GM19023 (cell line): ENCODE measurements around the gene FXYD6.
"Not testable (repeated sequence)": the region's sequence is repeated elsewhere in the genome, so short reads cannot be mapped to it uniquely, and the experiment has no call there.

ENCODE experiments used
- ATAC-seq: cut with Tn5 transposase; IDR thresholded peaks from one replicate; pipeline ENCODE4 v1.9.1; 2021; ENCODE audit warnings: mild to moderate bottlenecking, moderate library complexity; ENCODE audit not compliant: unreplicated experiment

FXYD6 gene

DNA sequence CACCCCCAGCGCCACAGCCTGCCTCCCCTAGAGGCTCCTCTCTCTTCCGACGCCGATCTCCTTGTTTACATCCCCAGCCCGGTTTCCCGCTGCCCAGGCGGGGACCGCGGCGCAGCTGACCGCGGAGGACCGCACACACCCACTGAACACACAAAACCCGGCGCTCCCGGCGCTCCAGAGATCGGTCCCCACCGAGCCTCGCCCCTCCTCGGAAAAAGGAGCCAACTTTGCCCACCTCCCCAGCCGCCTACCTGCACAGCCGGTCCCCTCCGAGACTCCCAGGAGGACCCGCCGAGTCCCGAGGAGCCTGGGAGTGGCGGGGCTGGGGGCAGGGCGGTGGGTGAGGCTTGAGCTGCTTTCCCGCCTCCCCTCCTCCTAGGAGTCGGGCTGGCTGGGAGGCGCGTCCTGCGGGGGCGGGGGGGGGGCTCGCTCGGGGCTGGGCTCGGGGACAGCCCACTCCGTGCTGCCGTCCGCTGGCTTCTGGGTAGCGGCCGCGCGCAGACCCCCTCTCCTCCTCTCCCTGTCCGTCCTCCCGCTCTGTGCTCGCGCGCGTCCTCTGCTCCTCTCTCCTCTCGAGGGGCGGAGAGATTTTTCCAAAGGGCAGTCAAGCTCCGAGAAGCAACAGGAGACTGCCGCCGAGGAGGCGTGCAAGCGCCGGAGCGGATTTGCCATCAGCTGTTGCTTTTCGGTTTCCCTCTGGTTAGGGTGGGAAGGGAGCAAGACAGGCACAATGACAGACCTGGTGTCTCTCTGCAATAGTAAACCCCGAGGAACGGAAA, at the start of gene FXYD6:
Gene FXYD6, minus strand, starts transcription at position 318 of the 779 bp plus-strand sequence. CDS start 33,882 bp downstream, outside the sequence.
- ATAC-seq = no peak

- not testable (repeated sequence) for ATAC-seq
These were observed 49.7 kb upstream of the FXYD6 start for GRCh38 chr11:117926166-117926565.

GRCh38 chr11:117925198-117925925, 48.9 kb upstream of the FXYD6 start:
- no peak for ATAC-seq

- ATAC-seq = no peak
These were observed 48.2 kb upstream of the FXYD6 start for GRCh38 chr11:117924631-117925170.

DNA sequence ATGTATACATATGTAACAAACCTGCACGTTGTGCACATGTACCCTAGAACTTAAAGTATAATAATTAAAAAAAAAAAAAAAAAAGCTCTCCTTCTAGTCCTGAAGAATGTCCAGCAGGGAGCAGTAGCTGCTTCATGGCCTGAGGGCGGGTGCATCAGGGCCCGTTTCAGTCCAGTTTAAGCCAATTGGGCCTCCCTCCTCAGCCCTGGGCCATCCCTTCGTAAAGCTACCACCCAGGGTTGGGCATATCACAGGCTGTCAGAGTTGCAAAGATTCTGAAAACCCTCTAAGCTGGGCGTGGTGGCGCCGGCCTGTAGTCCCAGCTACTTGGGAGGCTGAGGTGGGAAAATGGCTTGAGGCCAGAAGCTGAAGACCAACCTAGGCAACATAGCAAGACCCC, 47.3 kb upstream of the FXYD6 start:
- no peak for ATAC-seq

- ATAC-seq = no peak
These were observed 46.8 kb upstream of the FXYD6 start for GRCh38 chr11:117923275-117923674.

- no peak for ATAC-seq
These were observed 45.4 kb upstream of the FXYD6 start for GRCh38 chr11:117921893-117922292.

GRCh38 chr11:117921456-117921855, 45.0 kb upstream of the FXYD6 start:
- no peak for ATAC-seq

DNA sequence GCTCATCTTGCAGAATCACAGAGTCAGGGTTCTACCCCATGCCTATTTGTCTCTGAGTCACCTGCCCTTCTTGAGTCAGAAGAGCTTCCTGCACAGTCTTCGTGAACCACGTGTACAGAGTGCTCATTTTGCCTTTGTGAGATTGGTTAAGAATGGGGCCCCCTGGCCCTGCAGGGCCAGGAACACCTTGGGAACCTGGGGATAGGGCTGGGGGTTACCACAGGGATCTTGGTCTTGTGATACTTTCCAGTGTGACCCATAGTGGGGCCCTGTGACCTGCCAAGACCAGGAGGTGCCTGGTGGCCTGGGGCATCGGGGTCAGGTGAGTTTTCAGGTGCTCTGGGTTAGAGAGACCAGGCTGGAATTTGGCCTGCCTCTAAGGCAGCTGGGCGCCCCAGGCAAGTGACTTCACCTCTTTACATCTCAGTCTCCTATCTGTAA, 43.3 kb upstream of the FXYD6 start:
- ATAC-seq = no peak

GRCh38 chr11:117919341-117919740, 42.9 kb upstream of the FXYD6 start:
- no peak for ATAC-seq

DNA sequence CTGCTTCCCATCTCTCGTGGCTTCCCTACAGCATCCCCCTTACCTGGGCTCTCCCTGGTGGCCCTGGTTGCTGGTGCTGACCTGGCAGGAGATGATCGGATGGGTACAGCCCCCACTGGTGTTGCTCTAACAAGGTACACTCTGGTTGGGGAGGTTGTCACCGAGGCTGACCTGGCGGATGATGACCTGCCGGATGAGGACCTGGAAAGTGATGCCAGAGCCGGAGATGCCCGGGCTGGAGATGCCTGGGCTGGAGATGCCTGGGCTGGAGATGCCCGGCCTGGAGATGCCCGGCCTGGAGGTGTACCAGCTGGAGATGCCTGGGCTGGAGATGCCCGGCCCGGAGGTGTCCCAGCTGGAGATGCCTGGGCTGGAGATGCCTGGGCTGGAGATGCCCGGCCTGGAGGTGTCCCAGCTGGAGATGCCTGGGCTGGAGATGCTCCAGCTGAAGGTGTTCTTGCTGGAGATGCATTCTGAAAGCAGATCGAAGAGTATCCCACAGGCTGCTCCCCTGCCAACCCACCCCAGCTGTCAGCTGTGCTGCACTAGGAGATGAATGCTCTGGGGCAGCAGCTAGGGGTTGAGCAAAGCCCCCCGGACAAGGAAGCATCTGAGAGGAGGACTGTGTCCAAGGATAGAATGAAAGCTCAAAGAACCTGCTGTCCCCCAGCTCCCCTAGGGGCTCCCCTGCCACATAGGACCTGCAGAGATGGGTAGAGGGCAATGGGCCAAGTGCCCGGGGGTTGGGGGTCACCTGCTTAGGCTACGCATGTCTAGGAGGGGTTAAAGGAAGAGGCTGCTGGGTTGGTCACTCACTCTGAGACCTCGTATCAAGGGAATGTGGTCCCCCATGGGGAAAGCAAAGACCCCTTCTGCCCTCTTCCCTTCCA, 42.2 kb upstream of the FXYD6 start:
- ATAC-seq = no peak

DNA sequence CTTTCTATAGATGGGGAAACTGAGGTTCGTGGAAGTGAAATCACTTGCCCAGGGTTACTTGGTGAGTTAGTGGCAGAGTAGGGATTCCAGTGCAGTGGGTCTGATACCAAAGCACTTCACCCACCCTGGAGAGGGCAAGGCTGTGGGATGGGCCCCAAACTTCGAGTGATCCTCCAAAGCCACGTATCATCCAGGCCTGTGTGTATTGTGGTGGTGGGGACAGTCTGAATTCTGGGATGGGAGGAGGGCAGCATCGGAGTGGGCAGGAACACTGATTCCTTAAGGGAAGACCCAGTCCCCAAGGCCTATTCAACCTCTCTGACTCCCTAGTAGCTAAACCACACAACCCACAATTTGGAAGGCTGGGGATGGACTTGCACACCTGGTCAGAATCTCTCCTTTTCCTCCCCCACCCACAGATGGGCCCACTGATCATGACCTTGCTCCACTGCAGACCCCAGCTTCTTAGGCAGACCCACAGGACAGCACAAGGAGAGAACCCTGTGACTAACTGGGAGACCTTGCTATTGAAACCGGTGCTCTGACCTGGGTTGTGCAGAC, 41.2 kb upstream of the FXYD6 start:
- no peak for ATAC-seq

DNA sequence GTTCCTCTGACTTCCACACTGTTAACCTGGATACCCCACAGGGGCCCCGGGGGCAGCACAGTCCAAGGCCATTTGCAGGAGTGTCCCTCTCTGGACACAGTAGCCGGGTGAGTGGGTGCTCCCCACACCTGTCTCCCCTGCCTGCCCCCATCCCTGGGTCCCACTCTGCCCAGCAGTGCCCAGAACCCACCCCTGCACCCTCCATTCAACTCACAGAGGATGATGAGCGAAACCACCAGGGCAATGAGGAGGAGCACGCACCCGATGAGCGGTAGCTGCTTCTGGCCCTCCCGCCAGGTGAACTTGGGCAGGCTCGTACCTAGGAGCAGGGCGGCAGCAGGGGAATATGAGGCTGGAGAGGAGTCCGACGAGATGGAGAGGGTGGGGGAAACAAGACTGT, 40.5 kb upstream of the FXYD6 start:
- ATAC-seq = no peak

DNA sequence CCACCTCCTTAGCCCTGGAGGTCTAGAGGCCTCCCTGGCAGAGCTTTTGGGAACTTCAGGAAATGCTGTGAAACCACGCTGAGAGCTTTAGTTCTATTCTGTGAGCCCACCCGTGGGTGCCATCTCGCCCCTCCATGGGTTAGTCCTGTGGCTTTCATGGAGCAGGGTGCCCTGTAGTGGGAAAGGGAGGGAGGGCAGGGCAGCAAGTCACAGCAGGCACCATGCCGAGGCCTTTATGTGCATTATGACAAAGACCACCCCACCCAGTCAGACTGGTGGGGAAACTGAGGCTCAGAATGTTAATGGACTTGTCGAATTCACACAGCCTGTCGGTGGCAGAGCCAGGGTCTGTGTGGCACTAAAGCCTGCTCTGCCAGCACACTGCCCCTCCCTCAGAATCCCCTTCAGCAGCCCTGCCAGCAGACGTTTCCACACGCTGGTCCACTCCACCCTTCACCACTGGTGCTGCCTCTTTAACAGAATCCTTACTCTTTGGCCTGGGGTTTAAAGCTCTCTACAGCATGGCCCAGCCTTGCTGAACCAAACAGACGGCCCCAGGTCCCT, 39.3 kb upstream of the FXYD6 start:
- ATAC-seq = no peak

DNA sequence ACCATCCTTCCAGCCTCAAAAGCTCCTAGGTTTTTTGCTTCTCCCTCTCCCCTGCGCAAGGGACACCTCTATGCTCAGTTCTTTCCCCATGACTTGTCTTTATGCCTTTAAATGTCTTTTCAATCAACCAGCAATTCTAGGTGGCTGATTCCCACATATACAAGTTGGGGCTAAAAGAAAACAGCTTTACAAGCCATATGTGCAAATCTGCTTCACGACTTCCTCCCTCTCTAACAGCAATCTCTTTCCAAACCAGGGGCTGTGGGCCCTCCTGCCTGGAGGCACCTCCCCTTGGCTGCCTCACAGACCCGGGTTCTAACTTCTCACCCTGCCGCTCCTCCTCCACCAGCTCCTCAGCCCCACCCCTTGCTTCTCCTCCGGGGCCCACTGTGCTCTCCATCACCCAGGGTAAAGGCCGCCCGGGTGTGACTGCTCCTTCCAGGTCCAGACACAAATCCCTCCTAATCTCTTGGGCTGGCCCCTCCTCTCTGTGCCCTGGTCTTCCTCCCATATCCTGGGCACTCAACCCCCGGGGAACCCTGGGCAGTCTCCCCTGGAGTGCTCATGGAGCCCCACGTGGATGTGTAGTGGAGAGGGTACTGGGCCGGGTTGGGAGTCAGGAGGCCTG, 38.6 kb upstream of the FXYD6 start:
- ATAC-seq = no peak

GRCh38 chr11:117914398-117914761, 37.9 kb upstream of the FXYD6 start:
- ATAC-seq = no peak

DNA sequence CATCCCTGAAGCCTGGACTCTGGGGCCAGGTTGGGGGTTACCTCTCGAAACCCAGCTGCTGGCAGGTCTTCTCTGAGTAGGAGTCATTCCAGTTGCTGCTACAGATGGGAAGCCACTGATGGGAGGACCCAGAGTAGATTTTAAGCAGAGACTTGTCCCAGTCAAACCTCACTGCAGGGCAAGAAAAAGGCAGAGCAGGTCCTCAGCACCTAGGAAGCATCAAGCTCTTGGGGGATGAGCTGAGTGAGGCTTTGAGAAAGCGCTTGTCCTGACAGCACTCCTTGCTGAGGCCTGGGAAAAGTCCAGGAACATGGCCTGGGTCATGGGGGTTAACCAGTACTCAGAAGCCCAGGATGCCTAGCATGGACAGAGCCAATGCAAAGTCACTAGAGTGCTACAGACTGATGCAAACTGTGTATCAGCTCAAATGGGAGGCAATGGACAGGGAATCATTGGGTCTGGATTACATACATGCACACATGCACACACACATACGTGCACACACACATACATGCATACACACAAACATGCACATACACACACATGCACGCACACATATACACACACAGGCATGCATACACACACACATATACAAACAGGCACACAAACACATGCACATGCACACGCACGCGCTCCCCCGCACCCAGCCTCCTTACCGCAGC, 37.4 kb upstream of the FXYD6 start:
- no peak for ATAC-seq

DNA sequence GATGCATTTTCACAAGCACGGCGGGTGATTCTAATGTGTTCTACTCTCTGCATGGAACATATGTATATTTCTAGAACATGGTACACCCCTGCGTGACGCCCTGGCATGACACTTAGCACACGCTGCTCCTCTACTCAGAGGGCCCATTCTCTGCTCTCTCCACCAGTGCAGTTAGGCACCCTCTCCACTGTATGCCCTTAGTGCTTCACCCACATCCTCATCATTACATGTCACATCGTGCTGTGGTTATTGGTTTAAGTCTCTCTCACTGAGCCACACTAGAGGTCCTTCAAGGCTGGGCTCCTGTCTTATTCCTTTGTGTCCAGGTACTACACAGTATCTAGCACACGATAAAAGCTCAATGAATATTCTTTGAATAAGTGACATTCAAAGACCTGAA, 36.0 kb upstream of the FXYD6 start:
- no peak for ATAC-seq

GRCh38 chr11:117911694-117912093, 35.2 kb upstream of the FXYD6 start:
- no peak for ATAC-seq
